SK-N-MC (cell line): ENCODE results near the gene TRAF7.
"Not testable (repeated sequence)": the region's sequence is repeated elsewhere in the genome, so short reads cannot be mapped to it uniquely, and the experiment has no call there.

Source experiments
- EZH2 ChIP-seq: fragments of 200-600 bp; sonication (generic); IDR thresholded peaks from one replicate; pipeline ENCODE4 v1.6.1; 2017; ENCODE audit warnings: antibody characterized with exemption
- FOXP2 ChIP-seq: optimal IDR thresholded peaks from 2 replicates; pipeline ENCODE3; 2011; ENCODE audit warnings: mild to moderate bottlenecking, moderate library complexity; ENCODE audit not compliant: insufficient read depth; ENCODE audit errors: extremely low read length, control extremely low read depth
- POLR2AphosphoS5 ChIP-seq: IDR thresholded peaks from 2 replicates; pipeline ENCODE4 v1.6.1; 2012; ENCODE audit warnings: mild to moderate bottlenecking, low read depth, low read length, borderline replicate concordance

GRCh38 chr16:2111412-2112335 is 43.9 kb upstream of the TRAF7 start:
- not testable (repeated sequence) for TF ChIP-seq EZH2, POLR2AphosphoS5, FOXP2
